Gastroesophageal sphincter (tissue), 3 donors: ENCODE measurements around the gene ELF2.

Experiments used
- EP300 ChIP-seq: sonication (generic); formaldehyde crosslinking; IDR thresholded peaks from one replicate; pipeline ENCODE4 v1.6.1; 2017; ENCODE audit warnings: antibody characterized with exemption, mild to moderate bottlenecking
- POLR2A ChIP-seq, 2 donors: fragments of 450-650 bp; IDR thresholded peaks; one replicate each; pipeline ENCODE4 v1.6.1; 2017; ENCODE audit warnings: antibody characterized with exemption in 2 of 2, mild to moderate bottlenecking in 2 of 2, moderate library complexity in 1 of 2
- POLR2AphosphoS5 ChIP-seq: sonication (generic); formaldehyde crosslinking; IDR thresholded peaks from one replicate; pipeline ENCODE4 v1.6.1; 2017; ENCODE audit warnings: antibody characterized with exemption
- TF ChIP-seq, protein P1 (sequence below), 4 experiments: fragments of 200-600 bp in 2 of 4; fragments of 450-650 bp in 2 of 4; sonication (generic) in 1 of 4; IDR thresholded peaks; one replicate each; pipeline ENCODE4 v1.5.1; 2017 to 2019; ENCODE audit warnings: antibody characterized with exemption in 4 of 4, mild to moderate bottlenecking in 2 of 4, moderate library complexity in 2 of 4

- TF ChIP-seq, protein P1, sequence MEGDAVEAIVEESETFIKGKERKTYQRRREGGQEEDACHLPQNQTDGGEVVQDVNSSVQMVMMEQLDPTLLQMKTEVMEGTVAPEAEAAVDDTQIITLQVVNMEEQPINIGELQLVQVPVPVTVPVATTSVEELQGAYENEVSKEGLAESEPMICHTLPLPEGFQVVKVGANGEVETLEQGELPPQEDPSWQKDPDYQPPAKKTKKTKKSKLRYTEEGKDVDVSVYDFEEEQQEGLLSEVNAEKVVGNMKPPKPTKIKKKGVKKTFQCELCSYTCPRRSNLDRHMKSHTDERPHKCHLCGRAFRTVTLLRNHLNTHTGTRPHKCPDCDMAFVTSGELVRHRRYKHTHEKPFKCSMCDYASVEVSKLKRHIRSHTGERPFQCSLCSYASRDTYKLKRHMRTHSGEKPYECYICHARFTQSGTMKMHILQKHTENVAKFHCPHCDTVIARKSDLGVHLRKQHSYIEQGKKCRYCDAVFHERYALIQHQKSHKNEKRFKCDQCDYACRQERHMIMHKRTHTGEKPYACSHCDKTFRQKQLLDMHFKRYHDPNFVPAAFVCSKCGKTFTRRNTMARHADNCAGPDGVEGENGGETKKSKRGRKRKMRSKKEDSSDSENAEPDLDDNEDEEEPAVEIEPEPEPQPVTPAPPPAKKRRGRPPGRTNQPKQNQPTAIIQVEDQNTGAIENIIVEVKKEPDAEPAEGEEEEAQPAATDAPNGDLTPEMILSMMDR (IDR thresholded peaks at IDR 0.05) = no peak
- TF ChIP-seq EP300 (no peak), POLR2A (IDR thresholded peaks at IDR 0.05) (no peak), POLR2AphosphoS5 (no peak)
Measured at GRCh38 chr4:139154538-139154937, 22.5 kb downstream of the ELF2 start.
